H1 (cell line): ENCODE results near the gene IL1A. TPM values are rescaled to one million over a fixed set of nuclear protein-coding genes. Genes with fewer than 3 reads are reported as not detected.

Experiments used
- CTCF ChIA-PET: fragments of 300-600 bp; sonication (Branson Sonifier 250); formaldehyde crosslinking; loops from one replicate; lab custom pipeline; 2021; ENCODE audit not compliant: partially characterized antibody; lab: Charles Lee
- POLR2A ChIA-PET: fragments of 300-600 bp; sonication (Branson Sonifier 250); formaldehyde crosslinking; loops from one replicate; lab custom pipeline; 2021; ENCODE audit warnings: inconsistent platforms; ENCODE audit not compliant: partially characterized antibody; lab: Charles Lee
- DNase-seq, 2 experiments: peaks; one replicate each; pipeline versions ENCODE4 v3.0.0 to v3.0.0-alpha.2; 2010 to 2022; ENCODE audit warnings: low spot score in 2 of 2, low read depth in 1 of 2, mixed read lengths in 1 of 2
- FAIRE-seq: peaks from 2 replicates; lab custom pipeline; 2011; peaks lifted over from hg19 to GRCh38; lab: Jason Lieb, UNC
- H2AFZ ChIP-seq: 2 replicates; pipeline ENCODE4 v1.8.1; 2012; ENCODE audit warnings: low read length, inconsistent platforms
- H2AK5ac ChIP-seq: 2 replicates; pipeline ENCODE4 v1.6.1; 2013; ENCODE audit warnings: low read depth, low read length
- H2BK120ac ChIP-seq: replicated peaks from 2 replicates; pipeline ENCODE3; 2013; ENCODE audit warnings: low read depth, low read length, inconsistent platforms
- H2BK12ac ChIP-seq: 2 replicates; pipeline ENCODE4 v1.6.1; 2013; ENCODE audit warnings: low read depth, low read length
- H2BK15ac ChIP-seq: 2 replicates; pipeline ENCODE4 v1.6.1; 2013; ENCODE audit warnings: low read length
- H2BK20ac ChIP-seq: 2 replicates; pipeline ENCODE4 v1.6.1; 2013; ENCODE audit warnings: low read length
- H2BK5ac ChIP-seq: 2 replicates; pipeline ENCODE4 v1.6.1; 2013; ENCODE audit warnings: low read depth, low read length
- H3K14ac ChIP-seq: 2 replicates; pipeline ENCODE4 v1.6.1; 2013; ENCODE audit warnings: inconsistent platforms; ENCODE audit not compliant: insufficient read length
- H3K18ac ChIP-seq: 2 replicates; pipeline ENCODE4 v1.6.1; 2013; ENCODE audit warnings: low read length; ENCODE audit errors: extremely low read depth
- H3K23ac ChIP-seq: 2 replicates; pipeline ENCODE4 v1.6.1; 2013; ENCODE audit warnings: inconsistent platforms; ENCODE audit not compliant: insufficient read length
- H3K23me2 ChIP-seq: 2 replicates; pipeline ENCODE4 v1.6.1; 2013; ENCODE audit warnings: low read depth, low read length
- H3K27ac ChIP-seq: 2 replicates; pipeline ENCODE4 v1.6.1; 2011; ENCODE audit warnings: low read depth, low read length, inconsistent platforms
- H3K27me3 ChIP-seq, 4 experiments: replicated peaks in 1 of 4; 1 replicate in 1 of 4; 2 replicates in 3 of 4; pipeline versions ENCODE4 v1.6.1 to v1.8.1; 2011 to 2013; ENCODE audit warnings: low read length in 3 of 4, mild to moderate bottlenecking in 3 of 4, inconsistent platforms in 2 of 4, mixed read lengths in 2 of 4, moderate library complexity in 1 of 4; ENCODE audit not compliant: control insufficient read depth in 3 of 4, insufficient read depth in 3 of 4; ENCODE audit errors: extremely low read depth in 1 of 4
- H3K36me3 ChIP-seq, 4 experiments: 2 replicates each; pipeline versions ENCODE4 v1.6.1 to v1.8.1; 2011 to 2013; ENCODE audit warnings: mild to moderate bottlenecking in 4 of 4, low read length in 3 of 4, moderate library complexity in 2 of 4, control low read depth in 1 of 4, inconsistent platforms in 1 of 4; ENCODE audit not compliant: insufficient read depth in 4 of 4, control insufficient read depth in 2 of 4
- H3K4ac ChIP-seq: replicated peaks from 2 replicates; pipeline ENCODE3; 2013; ENCODE audit warnings: low read length, low read depth, mixed read lengths, inconsistent platforms; ENCODE audit not compliant: insufficient read length
- H3K4me1 ChIP-seq, 4 experiments: replicated peaks in 1 of 4; 1 replicate in 1 of 4; 2 replicates in 3 of 4; pipeline versions ENCODE4 v1.6.1 to v1.8.1; 2011 to 2013; ENCODE audit warnings: low read length in 3 of 4, inconsistent platforms in 2 of 4, mixed read lengths in 1 of 4; ENCODE audit not compliant: insufficient read depth in 4 of 4, control insufficient read depth in 3 of 4
- H3K4me2 ChIP-seq, 2 experiments: 2 replicates each; pipeline versions ENCODE4 v1.6.1 to v1.8.1; 2011 to 2013; ENCODE audit warnings: low read depth in 2 of 2, low read length in 2 of 2, control low read depth in 1 of 2, inconsistent platforms in 1 of 2, mild to moderate bottlenecking in 1 of 2; ENCODE audit not compliant: insufficient read depth in 1 of 2
- H3K4me3 ChIP-seq, 4 experiments: fragments of 200-600, 300-600 bp in 1 of 4; sonication (generic), shearing (Covaris generic), sonication (Bioruptor Twin) in 1 of 4; 2 replicates each; pipeline versions ENCODE4 v1.5.1 to v1.8.1; 2011 to 2016; ENCODE audit warnings: low read length in 4 of 4, low read depth in 3 of 4, control low read depth in 2 of 4, inconsistent platforms in 2 of 4, mild to moderate bottlenecking in 2 of 4, mixed read lengths in 1 of 4, moderate library complexity in 1 of 4; ENCODE audit not compliant: insufficient read depth in 2 of 4; ENCODE audit errors: extremely low read depth in 1 of 4
- H3K56ac ChIP-seq: replicated peaks from 2 replicates; pipeline ENCODE3; 2013; ENCODE audit warnings: low read depth, mild to moderate bottlenecking, mixed read lengths, low read length, inconsistent platforms; ENCODE audit not compliant: insufficient read length
- H3K79me1 ChIP-seq: 2 replicates; pipeline ENCODE4 v1.6.1; 2013; ENCODE audit warnings: low read depth, low read length, control low read depth
- H3K79me2 ChIP-seq, 2 experiments: 2 replicates each; pipeline versions ENCODE4 v1.6.1 to v1.8.1; 2012 to 2013; ENCODE audit warnings: low read length in 2 of 2, mild to moderate bottlenecking in 2 of 2, inconsistent platforms in 1 of 2; ENCODE audit not compliant: insufficient read depth in 2 of 2, control insufficient read depth in 1 of 2
- H3K9ac ChIP-seq, 4 experiments: replicated peaks in 1 of 4; 1 replicate in 1 of 4; 2 replicates in 3 of 4; pipeline versions ENCODE4 v1.6.1 to v1.8.1; 2011 to 2013; ENCODE audit warnings: low read depth in 3 of 4, low read length in 3 of 4, control low read depth in 2 of 4, mild to moderate bottlenecking in 2 of 4, moderate library complexity in 2 of 4, inconsistent platforms in 1 of 4; ENCODE audit errors: extremely low read depth in 1 of 4
- H3K9me3 ChIP-seq, 2 experiments: 2 replicates each; pipeline versions ENCODE4 v1.6.1 to v1.8.1; 2012 to 2013; ENCODE audit warnings: mild to moderate bottlenecking in 2 of 2, moderate library complexity in 2 of 2, control low read depth in 1 of 2, inconsistent platforms in 1 of 2, low read depth in 1 of 2, low read length in 1 of 2, mixed read lengths in 1 of 2; ENCODE audit not compliant: insufficient read depth in 2 of 2
- H4K20me1 ChIP-seq, 2 experiments: replicated peaks in 1 of 2; 2 replicates each; pipeline versions ENCODE3 to v1.8.1; 2011 to 2013; ENCODE audit warnings: inconsistent platforms in 2 of 2, low read length in 2 of 2, mild to moderate bottlenecking in 1 of 2; ENCODE audit not compliant: insufficient read depth in 2 of 2, control insufficient read depth in 1 of 2
- H4K5ac ChIP-seq: 2 replicates; pipeline ENCODE4 v1.6.1; 2013; ENCODE audit warnings: low read length, low read depth, mixed read lengths, inconsistent platforms; ENCODE audit not compliant: insufficient read length
- H4K8ac ChIP-seq: 2 replicates; pipeline ENCODE4 v1.8.0; 2013; ENCODE audit warnings: mild to moderate bottlenecking, moderate library complexity, low read length, inconsistent platforms; ENCODE audit not compliant: insufficient read depth; ENCODE audit errors: extremely low read depth
- H4K91ac ChIP-seq: replicated peaks from 2 replicates; pipeline ENCODE3; 2013; ENCODE audit warnings: low read length, mixed read lengths, inconsistent platforms; ENCODE audit not compliant: insufficient read length
- BRCA1 ChIP-seq: IDR thresholded peaks from 2 replicates; pipeline ENCODE4 v1.6.1; 2012; ENCODE audit warnings: low read depth, low read length, improper control_type of control experiment
- CBX5 ChIP-seq: fragments of 300-800, 300-1000 bp; sonication (generic); IDR thresholded peaks from 2 replicates; pipeline ENCODE4 v1.7.1; 2016; ENCODE audit warnings: antibody characterized with exemption, low read length, low read depth
- CTCF ChIP-seq, 3 experiments: IDR thresholded peaks; 1 replicate in 2 of 3; 2 replicates in 1 of 3; pipeline versions ENCODE4 v1.5.1 to v1.6.1; 2011; ENCODE audit warnings: low read length in 3 of 3, mild to moderate bottlenecking in 3 of 3, inconsistent platforms in 2 of 3, low read depth in 1 of 3, moderate library complexity in 1 of 3; ENCODE audit not compliant: insufficient read depth in 1 of 3; ENCODE audit errors: control extremely low read depth in 1 of 3
- KDM1A ChIP-seq: fragments of 200-600, 300-600 bp; sonication (generic); IDR thresholded peaks from 2 replicates; pipeline ENCODE4 v1.7.1; 2016; ENCODE audit warnings: mild to moderate bottlenecking, low read length, borderline replicate concordance
- MAFK ChIP-seq: IDR thresholded peaks from 2 replicates; pipeline ENCODE4 v1.6.1; 2012; ENCODE audit warnings: low read depth, mild to moderate bottlenecking, improper control_type of control experiment, low read length
- RFX5 ChIP-seq: IDR thresholded peaks from 2 replicates; pipeline ENCODE4 v1.6.1; 2011; ENCODE audit warnings: low read depth, low read length, improper control_type of control experiment, borderline replicate concordance
- RNF2 ChIP-seq: fragments of 200-900, 300-1000 bp; sonication (generic); IDR thresholded peaks from 2 replicates; pipeline ENCODE4 v1.7.1; 2016; ENCODE audit warnings: borderline replicate concordance, low read depth, mild to moderate bottlenecking, antibody characterized with exemption, low read length; ENCODE audit not compliant: poor library complexity, severe bottlenecking; ENCODE audit errors: missing control alignments
- SIRT6 ChIP-seq: IDR thresholded peaks from one replicate; pipeline ENCODE4 v1.7.1; 2012; ENCODE audit warnings: low read length, inconsistent platforms
- SIX5 ChIP-seq: IDR thresholded peaks from 2 replicates; pipeline ENCODE4 v1.6.1; 2011; ENCODE audit warnings: mild to moderate bottlenecking, low read depth, low read length
- SP4 ChIP-seq: IDR thresholded peaks from 2 replicates; pipeline ENCODE4 v1.6.1; 2012; ENCODE audit warnings: low read length, inconsistent platforms
- SRF ChIP-seq: IDR thresholded peaks from 2 replicates; pipeline ENCODE4 v1.6.1; 2011; ENCODE audit warnings: mild to moderate bottlenecking, low read depth, low read length, moderate library complexity
- SUZ12 ChIP-seq: fragments of 200-600 bp; sonication (generic); IDR thresholded peaks from 2 replicates; pipeline ENCODE4 v1.6.1; 2012; ENCODE audit warnings: mild to moderate bottlenecking, inconsistent platforms, low read length, moderate library complexity, mixed read lengths
- WGBS, 2 experiments: shearing (Covaris generic) in 1 of 2; methylation state at CpG; one replicate each; pipeline versions ENCODE4 v1.1.6 to v1.1.7; 2013 to 2015; ENCODE audit warnings: low lambda C conversion rate in 2 of 2, mixed read lengths in 2 of 2, inconsistent platforms in 1 of 2, low coverage in 1 of 2, missing lambda C conversion rate in 1 of 2; ENCODE audit not compliant: insufficient replicate concordance in 2 of 2, insufficient coverage in 1 of 2, insufficient read length in 1 of 2; ENCODE audit errors: extremely low coverage in 1 of 2, missing lambda C conversion rate in 1 of 2; 5-methylcytosine and 5-hydroxymethylcytosine counted together
- polyA plus RNA-seq, 7 experiments: library from polyadenylated mRNA; depleted of rRNA in 3 of 7; stranded (reverse) in 5 of 7; unstranded in 2 of 7; fragments of >200 nt in 5 of 7; fragments of 200-250 nt in 2 of 7; gene quantifications; 1 replicate in 5 of 7; 2 replicates in 1 of 7; 4 replicates in 1 of 7; pipeline versions ENCODE4 v1.2.1 to v1.2.3, GENCODE V29; 2011 to 2013; ENCODE audit warnings: missing spikeins in 2 of 7, mixed read lengths in 2 of 7
- total RNA-seq: library from RNA; stranded (reverse); fragmentation: NEBNext Ultra II Directional; extraction: Animal tissue kit (Norgen Biotek cat#: 25700); gene quantifications from 2 replicates; pipeline ENCODE4 v1.2.1, GENCODE V29; 2021

The IL1A gene
- total and polyA plus RNA-seq, 2 of the 8 experiments (the other 6 are each of a cell fraction or from before 2014, with no cell fraction given) = 0.32 to 0.74 TPM

DNA sequence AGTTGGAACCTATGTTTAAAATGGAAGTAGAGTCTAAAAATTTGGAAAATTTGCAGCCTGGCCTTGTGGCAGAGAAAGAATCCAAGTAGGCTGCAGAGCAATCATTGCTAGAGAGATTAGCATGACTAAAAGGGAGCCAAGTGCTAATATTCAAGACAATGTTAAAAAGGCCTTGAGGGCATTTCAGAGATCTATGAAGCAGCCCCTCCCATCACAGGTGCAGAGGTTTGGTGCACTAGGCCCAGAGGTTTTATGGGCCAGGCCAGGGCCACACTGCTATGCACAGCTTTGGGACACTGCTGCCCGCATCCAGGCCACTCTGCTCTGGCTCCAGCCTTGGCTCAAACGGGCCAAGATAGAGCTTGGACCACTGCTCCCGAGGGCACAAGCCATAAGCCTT is 6.7 kb upstream of the IL1A start:
- Histone ChIP-seq H3K9me3 (peaks cover 0 to 3% of the 10 kb centered on the region in 2 experiments; a peak in 1 of 4 replicates), H3K4me3 (no peak overlapping the region), H3K14ac (no peak overlapping the region), H3K36me3 (no peaks in the 10 kb centered on the region), H2BK120ac (no peak overlapping the region), H3K27me3 (no peaks in the 10 kb centered on the region), H2BK20ac (no peak overlapping the region), H3K4ac (no peak overlapping the region), H3K9ac (no peak overlapping the region), H4K5ac (no peak overlapping the region), H3K56ac (no peak overlapping the region), H3K27ac (no peak overlapping the region; the same call in 1 of the 2 replicates), H3K4me2 (no peak overlapping the region), H3K23me2 (no peaks in the 10 kb centered on the region), H3K23ac (no peak overlapping the region), H2BK15ac (no peak overlapping the region), H2AFZ (no peak overlapping the region), H3K79me2 (no peaks in the 10 kb centered on the region), H2AK5ac (no peak overlapping the region), H3K79me1 (no peaks in the 10 kb centered on the region), H4K20me1 (no peaks in the 10 kb centered on the region), H3K18ac (no peak overlapping the region), H4K8ac (no peak overlapping the region), H2BK5ac (peak overlapping the region; percentile 71; the same call in 1 of the 2 replicates), H3K4me1 (peaks cover 0 to 6% (median 2%) of the 10 kb centered on the region in 4 experiments; a peak in 5 of 7 replicates), H2BK12ac (no peak overlapping the region), H4K91ac (no peak overlapping the region)
- FAIRE-seq (no peak), DNase-seq (no peak)
- POLR2A ChIA-PET = no interaction called here
- 81% methylated on average over 3 of the region's 3 CpGs; no CpG with 5 or more reads in 1 of the 2 experiments for WGBS, 2 experiments
- CTCF ChIA-PET = interaction anchor here (1.5 to 3.2 kb wide), 3 partner anchors 11 to 94 kb away, joined by 4 to 10 read pairs (median 5); no protein-coding TSS in a partner anchor
- TF ChIP-seq SUZ12 = no peak
- TF ChIP-seq RFX5 = no peak
- TF ChIP-seq CBX5 = no peak
- no peak for TF ChIP-seq SIRT6
- no peak for TF ChIP-seq KDM1A
- no peak for TF ChIP-seq RNF2
- no peak for TF ChIP-seq SP4
- TF ChIP-seq CTCF (IDR thresholded peaks at IDR 0.05; ENCODE audit: control extremely low read depth in 1 of 3, insufficient read depth in 1 of 3, low read depth in 1 of 3, low read length in 3 of 3) = no peak
- TF ChIP-seq SIX5 = no peak
- no peak for TF ChIP-seq BRCA1
- TF ChIP-seq SRF = no peak
- TF ChIP-seq MAFK = no peak
